IPS-18c (cell line): Measurements from ENCODE around the gene PRKCE.
A peak's percentile ranks its signal among the peaks of the same experiment; 100 is the strongest.

Experiments
- H3K4me3 ChIP-seq: 2 replicates; pipeline ENCODE4 v1.7.0; 2013; ENCODE audit warnings: low read depth, mild to moderate bottlenecking, low read length, moderate library complexity; ENCODE audit not compliant: insufficient read depth
- H3K9me3 ChIP-seq: one replicate; pipeline ENCODE4 v1.6.1; 2013; ENCODE audit warnings: mild to moderate bottlenecking, low read length, moderate library complexity; ENCODE audit not compliant: control insufficient read depth, insufficient read depth

PRKCE gene

GRCh38 chr2:45626387-45627221 lies 24.9 kb upstream of the PRKCE start:
- H3K9me3 ChIP-seq: no peaks in the 10 kb centered on the region
- H3K4me3 ChIP-seq: no peak overlapping the region

GRCh38 chr2:45627911-45628310 lies 23.6 kb upstream of the PRKCE start:
- H3K4me3 ChIP-seq: no peak overlapping the region
- H3K9me3 ChIP-seq: no peaks in the 10 kb centered on the region

- H3K9me3 ChIP-seq: no peaks in the 10 kb centered on the region
- no peak overlapping the region for H3K4me3 ChIP-seq
Measured at GRCh38 chr2:45629971-45630370, 21.5 kb upstream of the PRKCE start.

- no peaks in the 10 kb centered on the region for H3K9me3 ChIP-seq
- no peak overlapping the region for H3K4me3 ChIP-seq
Measured at GRCh38 chr2:45631319-45631718, 20.2 kb upstream of the PRKCE start.

GRCh38 chr2:45631955-45632354 lies 19.5 kb upstream of the PRKCE start:
- Histone ChIP-seq H3K9me3 (no peaks in the 10 kb centered on the region), H3K4me3 (no peak overlapping the region)

- Histone ChIP-seq H3K4me3 (no peak overlapping the region), H3K9me3 (no peaks in the 10 kb centered on the region)
Measured at GRCh38 chr2:45634223-45634622, 17.3 kb upstream of the PRKCE start.

GRCh38 chr2:45636008-45636407 lies 15.5 kb upstream of the PRKCE start:
- Histone ChIP-seq H3K4me3 (no peak overlapping the region), H3K9me3 (no peaks in the 10 kb centered on the region)

GRCh38 chr2:45637440-45637839 lies 14.0 kb upstream of the PRKCE start:
- Histone ChIP-seq H3K4me3 (no peak overlapping the region), H3K9me3 (no peaks in the 10 kb centered on the region)

- Histone ChIP-seq H3K9me3 (no peaks in the 10 kb centered on the region), H3K4me3 (no peak overlapping the region)
Measured at GRCh38 chr2:45640576-45640975, 10.9 kb upstream of the PRKCE start.

- Histone ChIP-seq H3K9me3 (peaks cover 2% of the 10 kb centered on the region), H3K4me3 (peak overlapping the region; percentile 49; the same call in 1 of the 2 replicates)
Measured at GRCh38 chr2:45643095-45643494, 8.4 kb upstream of the PRKCE start.

GRCh38 chr2:45643543-45644542 lies 7.6 kb upstream of the PRKCE start:
- Histone ChIP-seq H3K4me3 (peak overlapping the region; percentile 49), H3K9me3 (peaks cover 2% of the 10 kb centered on the region)

- H3K9me3 ChIP-seq: peaks cover 2% of the 10 kb centered on the region
- H3K4me3 ChIP-seq: no peak overlapping the region
Measured at GRCh38 chr2:45646289-45646688, 5.2 kb upstream of the PRKCE start.

GRCh38 chr2:45647356-45647755 lies 4.1 kb upstream of the PRKCE start:
- no peak overlapping the region for H3K4me3 ChIP-seq
- H3K9me3 ChIP-seq: peaks cover 2% of the 10 kb centered on the region

GRCh38 chr2:45647986-45648520 lies 3.4 kb upstream of the PRKCE start:
- H3K9me3 ChIP-seq: peaks cover 2% of the 10 kb centered on the region
- no peak overlapping the region for H3K4me3 ChIP-seq

- peaks cover 2% of the 10 kb centered on the region for H3K9me3 ChIP-seq
- H3K4me3 ChIP-seq: no peak overlapping the region
Measured at GRCh38 chr2:45648636-45649035, 2.8 kb upstream of the PRKCE start.

GRCh38 chr2:45649462-45649857 lies 2.0 kb upstream of the PRKCE start:
- H3K4me3 ChIP-seq: peak overlapping the region; percentile 75; the same call in 1 of the 2 replicates

More at GRCh38 chr2:45649462-45649857, 2.0 kb upstream of the PRKCE start:
- peaks cover 2% of the 10 kb centered on the region for H3K9me3 ChIP-seq
